CD4-positive, CD25-positive, alpha-beta regulatory T cell (primary cell): ENCODE results near the gene FCER2. TPM values are rescaled to one million over a fixed set of nuclear protein-coding genes. Genes with fewer than 3 reads are reported as not detected.

ENCODE experiments used
- ATAC-seq, 2 donors: fragments of 150-1000 bp; cut with Tn5 transposase; one replicate each; pipeline ENCODE4 v1.10.0; 2021; ENCODE audit warnings: low read depth in 2 of 2, moderate number of reproducible peaks in 2 of 2, moderate library complexity in 1 of 2
- DNase-seq, 3 donors: peaks; one replicate each; pipeline versions ENCODE4 v3.0.0 to v3.0.0-alpha.2; 2012 to 2022; ENCODE audit warnings: mixed read lengths in 1 of 3
- H3K27ac ChIP-seq: one replicate; pipeline ENCODE4 v1.7.0; 2013; ENCODE audit warnings: mild to moderate bottlenecking, low read length; ENCODE audit not compliant: insufficient read depth, poor library complexity, severe bottlenecking
- H3K27me3 ChIP-seq: one replicate; pipeline ENCODE4 v1.7.0; 2013; ENCODE audit warnings: low read length; ENCODE audit not compliant: control insufficient read depth, insufficient read depth
- H3K36me3 ChIP-seq: one replicate; pipeline ENCODE4 v1.7.0; 2013; ENCODE audit warnings: mild to moderate bottlenecking, low read length, moderate library complexity; ENCODE audit not compliant: control insufficient read depth, insufficient read depth
- H3K4me1 ChIP-seq: 2 replicates; pipeline ENCODE4 v1.7.0; 2013; ENCODE audit warnings: mild to moderate bottlenecking, low read length; ENCODE audit not compliant: insufficient read depth, control insufficient read depth, poor library complexity, severe bottlenecking
- H3K4me3 ChIP-seq: one replicate; pipeline ENCODE4 v1.7.0; 2013; ENCODE audit warnings: low read depth, mild to moderate bottlenecking, low read length, moderate library complexity
- H3K9me3 ChIP-seq, 2 experiments: 1 replicate in 1 of 2; 2 replicates in 1 of 2; pipeline ENCODE4 v1.7.0; 2013; ENCODE audit warnings: low read length in 2 of 2, mild to moderate bottlenecking in 1 of 2, moderate library complexity in 1 of 2; ENCODE audit not compliant: control insufficient read depth in 2 of 2
- H3K27ac Mint-ChIP-seq, 3 donors: one replicate each; pipeline ENCODE4 v1.8.0; 2020 to 2022; ENCODE audit warnings: mild to moderate bottlenecking in 3 of 3, mixed read lengths in 3 of 3, moderate library complexity in 2 of 3
- H3K27me3 Mint-ChIP-seq: one replicate; pipeline ENCODE4 v1.8.0; 2022; ENCODE audit warnings: mild to moderate bottlenecking, mixed read lengths
- H3K36me3 Mint-ChIP-seq: one replicate; pipeline ENCODE4 v1.8.0; 2020; ENCODE audit warnings: mixed read lengths
- H3K4me1 Mint-ChIP-seq, 4 donors: one replicate each; pipeline ENCODE4 v1.8.0; 2020 to 2022; ENCODE audit warnings: mixed read lengths in 4 of 4, mild to moderate bottlenecking in 1 of 4
- H3K4me3 Mint-ChIP-seq, 4 donors: one replicate each; pipeline ENCODE4 v1.8.0; 2020 to 2022; ENCODE audit warnings: mild to moderate bottlenecking in 4 of 4, mixed read lengths in 4 of 4, moderate library complexity in 3 of 4
- H3K9me3 Mint-ChIP-seq, 7 donors: one replicate each; pipeline ENCODE4 v1.8.0; 2020 to 2022; ENCODE audit warnings: mixed read lengths in 7 of 7, mild to moderate bottlenecking in 3 of 7, moderate library complexity in 2 of 7
- polyA plus RNA-seq, 4 donors: library from polyadenylated mRNA; unstranded; fragments of 300-500 nt; fragmentation: Illumina TruSeq; gene quantifications; one replicate each; pipeline ENCODE4 v1.2.3, GENCODE V29; 2021
- total RNA-seq: library from RNA; stranded (reverse); gene quantifications from one replicate; pipeline ENCODE4 v1.2.3, GENCODE V29; 2022

FCER2 gene
- total and polyA plus RNA-seq, 5 donors from 2014 or later: 0.34 to 4.5 (median 0.48) TPM; not detected in 2

DNA sequence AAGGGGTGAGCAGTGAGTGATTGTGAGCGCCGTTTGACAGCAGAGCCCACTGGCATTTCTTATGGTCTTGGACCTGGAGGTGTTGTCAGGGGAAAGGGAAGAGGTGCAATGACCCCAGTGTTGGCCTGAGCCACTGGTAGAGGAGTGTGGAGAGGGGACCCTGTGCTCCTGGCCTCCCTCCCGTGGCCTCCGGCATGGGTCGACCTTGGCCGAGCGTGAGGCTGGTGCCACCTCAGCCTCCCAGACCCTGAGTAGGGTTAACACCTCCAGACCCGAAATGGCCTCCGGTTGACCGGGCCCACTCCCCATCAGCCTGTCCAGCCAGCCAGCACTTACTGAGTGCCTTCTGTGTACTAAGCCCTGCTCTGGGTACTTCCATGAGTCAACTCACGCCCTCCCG, 14.8 kb downstream of the FCER2 start:
- peaks cover 5% of the 10 kb centered on the region for H3K36me3 Mint-ChIP-seq
- peaks cover 2% of the 10 kb centered on the region for H3K4me1 ChIP-seq
- H3K4me1 Mint-ChIP-seq: peaks cover 0 to 9% (median 6%) of the 10 kb centered on the region in 4 donors
- no peak overlapping the region for H3K4me3 Mint-ChIP-seq
- peaks cover 0 to 1% (median 0%) of the 10 kb centered on the region in 7 donors for H3K9me3 Mint-ChIP-seq
- H3K27ac Mint-ChIP-seq: no peak overlapping the region
- ATAC-seq (no peak), DNase-seq (no peak)
- no peaks in the 10 kb centered on the region for H3K27me3 Mint-ChIP-seq
- no peaks in the 10 kb centered on the region for H3K9me3 ChIP-seq
- H3K36me3 ChIP-seq: peaks cover 8% of the 10 kb centered on the region
- no peak overlapping the region for H3K4me3 ChIP-seq
- no peak overlapping the region for H3K27ac ChIP-seq
- H3K27me3 ChIP-seq: no peaks in the 10 kb centered on the region

DNA sequence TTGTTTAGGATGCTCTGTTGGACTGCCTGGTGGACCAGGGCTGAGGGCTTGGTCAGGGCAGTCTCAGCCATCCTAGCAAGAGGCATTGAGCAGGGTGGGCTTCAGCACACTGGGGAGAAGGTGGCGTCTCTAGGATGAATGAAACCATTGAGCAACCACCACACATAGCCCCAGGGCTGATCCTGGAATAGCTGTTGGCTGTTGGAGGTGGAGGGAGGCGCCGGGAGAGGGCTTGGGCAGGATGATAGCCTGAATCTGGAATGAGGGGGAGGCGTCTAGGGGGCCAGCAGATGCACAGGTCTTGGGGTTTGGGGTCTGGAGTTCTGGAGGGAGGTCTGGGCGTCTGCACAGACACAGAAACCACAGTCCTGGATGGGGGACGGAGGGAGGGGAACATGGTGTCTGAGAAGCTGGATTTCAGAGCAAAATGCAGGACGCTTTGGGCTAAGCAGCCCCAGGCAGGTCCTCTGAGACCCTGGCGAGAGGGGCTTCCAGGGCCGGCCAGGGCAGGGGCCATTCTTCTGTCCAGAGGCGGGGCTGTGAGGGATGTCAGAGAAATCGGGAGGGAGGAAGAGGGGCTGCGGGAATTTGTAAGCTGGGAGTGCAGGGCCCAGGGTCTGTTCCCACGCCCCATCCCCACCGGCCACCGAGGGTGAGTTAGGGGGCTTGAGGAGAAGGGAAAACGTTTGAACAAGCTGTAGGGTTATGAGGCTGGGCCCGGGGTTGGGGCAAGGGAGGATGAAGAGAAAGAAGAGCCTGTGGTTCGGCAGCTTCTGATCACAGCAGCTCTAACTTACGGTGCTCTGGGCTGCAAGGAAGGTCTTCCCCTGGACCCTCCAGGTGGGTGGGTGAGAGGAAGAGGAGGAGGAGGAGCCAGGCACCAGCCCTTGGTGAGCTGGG, 16.1 kb downstream of the FCER2 start:
- no peaks in the 10 kb centered on the region for H3K27me3 Mint-ChIP-seq
- peaks cover 0 to 14% (median 11%) of the 10 kb centered on the region in 4 donors for H3K4me1 Mint-ChIP-seq
- peaks cover 5% of the 10 kb centered on the region for H3K36me3 Mint-ChIP-seq
- no peak for DNase-seq
- peaks cover 0 to 1% (median 0%) of the 10 kb centered on the region in 7 donors for H3K9me3 Mint-ChIP-seq
- peak overlapping the region; percentile 19 to 92 (median 87) for H3K27ac Mint-ChIP-seq
- ATAC-seq: no peak
- H3K36me3 ChIP-seq: peaks cover 8% of the 10 kb centered on the region
- peaks cover 12% of the 10 kb centered on the region for H3K4me1 ChIP-seq
- H3K27me3 ChIP-seq: no peaks in the 10 kb centered on the region
- H3K4me3 Mint-ChIP-seq: peak overlapping the region in 2 of 4 donors; percentile 40 to 76
- no peaks in the 10 kb centered on the region for H3K9me3 ChIP-seq
- H3K4me3 ChIP-seq: no peak overlapping the region
- no peak overlapping the region for H3K27ac ChIP-seq

DNA sequence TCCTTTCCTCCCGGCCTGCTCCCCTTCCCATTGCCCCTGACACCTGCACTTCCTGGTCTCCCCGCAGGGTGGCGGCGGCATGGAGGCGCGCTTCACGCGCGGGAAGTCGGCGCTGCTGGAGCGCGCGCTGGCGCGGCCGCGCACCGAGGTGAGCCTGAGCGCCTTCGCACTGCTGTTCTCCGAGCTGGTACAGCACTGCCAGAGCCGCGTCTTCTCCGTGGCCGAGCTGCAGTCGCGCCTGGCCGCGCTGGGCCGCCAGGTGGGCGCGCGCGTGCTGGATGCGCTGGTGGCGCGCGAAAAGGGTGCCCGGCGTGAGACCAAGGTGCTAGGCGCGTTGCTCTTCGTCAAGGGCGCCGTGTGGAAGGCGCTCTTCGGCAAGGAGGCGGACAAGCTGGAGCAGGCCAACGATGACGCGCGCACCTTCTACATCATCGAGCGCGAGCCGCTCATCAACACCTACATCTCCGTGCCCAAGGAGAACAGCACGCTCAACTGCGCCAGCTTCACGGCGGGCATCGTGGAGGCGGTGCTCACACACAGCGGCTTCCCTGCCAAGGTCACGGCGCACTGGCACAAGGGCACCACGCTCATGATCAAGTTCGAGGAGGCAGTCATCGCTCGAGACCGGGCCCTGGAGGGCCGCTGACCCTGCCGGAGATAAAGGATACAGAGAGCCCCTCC, 19.6 kb downstream of the FCER2 start:
- DNase-seq (no peak), ATAC-seq (no peak)
- Mint-ChIP-seq H3K4me3 (peak overlapping the region; percentile 26 to 93 (median 67)), H3K27ac (peak overlapping the region in 1 of 3 donors; percentile 92), H3K36me3 (peaks cover 5% of the 10 kb centered on the region), H3K27me3 (peaks cover 12% of the 10 kb centered on the region), H3K4me1 (peaks cover 5 to 38% (median 20%) of the 10 kb centered on the region in 4 donors), H3K9me3 (peaks cover 0 to 1% (median 0%) of the 10 kb centered on the region in 7 donors)
- Histone ChIP-seq H3K36me3 (peaks cover 8% of the 10 kb centered on the region), H3K27me3 (no peaks in the 10 kb centered on the region), H3K4me1 (peaks cover 31% of the 10 kb centered on the region), H3K27ac (peak overlapping the region; percentile 71), H3K9me3 (no peaks in the 10 kb centered on the region), H3K4me3 (peak overlapping the region; percentile 44)

DNA sequence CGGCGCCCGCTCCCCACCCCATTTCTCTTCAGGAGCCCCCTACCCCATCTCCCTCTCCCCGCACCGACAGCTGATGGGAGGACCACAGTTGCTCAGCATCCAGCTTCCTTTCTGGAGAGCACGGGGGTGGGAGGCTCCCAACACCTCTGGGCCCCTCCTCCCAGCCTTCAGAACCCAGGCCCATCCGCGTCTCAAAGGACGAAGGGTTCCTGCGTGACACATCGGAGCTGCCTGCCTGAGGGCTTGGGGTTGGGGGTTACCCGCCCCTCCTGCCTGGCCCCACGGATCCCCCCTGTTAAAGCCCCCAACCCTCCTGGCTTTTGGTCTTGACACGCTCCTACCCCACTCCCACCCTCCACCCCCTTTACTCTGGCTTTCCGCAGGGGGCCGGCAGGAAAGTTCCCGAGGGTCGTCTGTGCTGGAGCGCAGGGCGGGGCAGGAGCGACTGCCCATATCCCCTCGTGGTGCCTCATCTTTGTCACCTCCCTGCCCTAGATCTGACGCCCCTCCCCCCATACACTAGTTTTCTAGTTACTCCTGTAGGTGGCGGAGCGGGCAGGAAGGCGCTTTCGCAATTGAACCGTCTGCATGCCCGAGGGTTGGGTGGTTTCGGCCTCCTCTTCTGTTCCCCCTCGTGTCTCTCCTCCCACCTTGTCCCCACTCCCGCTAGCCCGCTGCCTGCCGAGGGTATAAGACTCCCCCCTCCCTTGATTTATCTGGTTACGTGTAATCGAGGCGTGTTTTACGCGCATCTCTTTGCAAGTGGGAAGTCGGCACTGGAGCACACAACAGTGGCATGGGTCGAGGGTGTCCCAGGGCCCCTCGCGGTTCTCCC, 20.4 kb downstream of the FCER2 start:
- Mint-ChIP-seq H3K4me1 (peaks cover 5 to 43% (median 24%) of the 10 kb centered on the region in 4 donors), H3K27me3 (peaks cover 20% of the 10 kb centered on the region), H3K27ac (peak overlapping the region; percentile 87 to 93 (median 92)), H3K4me3 (peak overlapping the region; percentile 88 to 95 (median 93)), H3K9me3 (peaks cover 0 to 1% (median 0%) of the 10 kb centered on the region in 7 donors), H3K36me3 (peaks cover 5% of the 10 kb centered on the region)
- peak overlapping the region; percentile 44 for H3K4me3 ChIP-seq
- no peaks in the 10 kb centered on the region for H3K9me3 ChIP-seq
- ATAC-seq (peak; percentile 48 to 55), DNase-seq (peak; percentile 72 to 92 (median 84))
- peaks cover 37% of the 10 kb centered on the region for H3K4me1 ChIP-seq
- peak overlapping the region; percentile 71 for H3K27ac ChIP-seq
- peaks cover 8% of the 10 kb centered on the region for H3K36me3 ChIP-seq
- no peaks in the 10 kb centered on the region for H3K27me3 ChIP-seq

DNA sequence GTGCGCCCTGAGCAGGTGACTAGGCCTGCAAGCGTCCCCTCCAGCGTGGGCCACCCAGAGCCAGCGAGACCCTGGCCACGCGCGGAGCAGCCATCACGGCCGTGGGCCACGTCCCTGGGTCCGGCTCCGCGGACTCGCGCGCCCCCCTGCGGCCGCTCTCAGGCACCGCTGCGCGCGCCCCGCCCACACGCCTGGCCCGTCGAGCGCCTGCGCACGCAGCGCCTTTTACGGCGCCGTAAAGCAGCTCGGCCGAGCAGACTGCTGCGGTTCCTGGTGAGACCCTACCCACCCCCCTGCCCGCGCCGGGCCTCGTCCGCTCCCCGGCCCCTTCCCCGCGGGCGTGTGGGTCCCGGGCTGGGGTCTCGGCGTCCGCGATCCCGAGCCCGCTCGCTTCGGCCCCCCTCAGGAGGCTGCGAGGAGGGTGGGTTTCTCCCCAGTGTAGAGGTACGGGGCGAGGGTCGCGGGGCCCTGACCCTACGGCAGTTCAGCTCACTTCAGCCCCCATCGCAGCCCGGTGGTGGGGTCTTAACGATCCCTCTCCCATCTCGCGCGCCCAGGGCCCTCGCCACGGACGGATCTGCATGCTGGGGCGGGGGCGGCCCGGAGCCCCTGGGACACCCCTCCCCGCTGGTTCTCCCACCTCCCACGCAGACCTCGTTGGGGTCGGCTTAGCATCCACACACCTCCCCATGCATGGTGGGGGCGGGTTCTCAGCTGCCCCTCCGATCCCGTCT, 21.2 kb downstream of the FCER2 start, which contains the start of gene TRAPPC5:
Gene TRAPPC5 (plus strand): TSS at position 228 of the 734 bp plus-strand sequence. CDS start 1,421 bp downstream, outside the sequence.
- H3K4me3 Mint-ChIP-seq: peak within 1 kb of the TSS; percentile 88 to 95 (median 93)
- H3K9me3 Mint-ChIP-seq: peaks cover 0 to 1% (median 0%) of the 10 kb centered on the region in 7 donors
- H3K4me3 ChIP-seq: peak within 1 kb of the TSS; percentile 62
- peaks cover 8% of the 10 kb centered on the region for H3K36me3 ChIP-seq
- H3K4me1 ChIP-seq: peaks cover 40% of the 10 kb centered on the region
- peak within 1 kb of the TSS; percentile 87 to 93 (median 92) for H3K27ac Mint-ChIP-seq
- peak; percentile 79 to 88 (median 87) for DNase-seq
- H3K27me3 Mint-ChIP-seq: peaks cover 28% of the 10 kb centered on the region
- peak within 1 kb of the TSS; percentile 71 for H3K27ac ChIP-seq
- H3K9me3 ChIP-seq: no peaks in the 10 kb centered on the region
- peaks cover 5 to 49% (median 25%) of the 10 kb centered on the region in 4 donors for H3K4me1 Mint-ChIP-seq
- ATAC-seq: peak; percentile 68 to 75
- H3K36me3 Mint-ChIP-seq: peaks cover 5% of the 10 kb centered on the region
- peaks cover 2% of the 10 kb centered on the region for H3K27me3 ChIP-seq

DNA sequence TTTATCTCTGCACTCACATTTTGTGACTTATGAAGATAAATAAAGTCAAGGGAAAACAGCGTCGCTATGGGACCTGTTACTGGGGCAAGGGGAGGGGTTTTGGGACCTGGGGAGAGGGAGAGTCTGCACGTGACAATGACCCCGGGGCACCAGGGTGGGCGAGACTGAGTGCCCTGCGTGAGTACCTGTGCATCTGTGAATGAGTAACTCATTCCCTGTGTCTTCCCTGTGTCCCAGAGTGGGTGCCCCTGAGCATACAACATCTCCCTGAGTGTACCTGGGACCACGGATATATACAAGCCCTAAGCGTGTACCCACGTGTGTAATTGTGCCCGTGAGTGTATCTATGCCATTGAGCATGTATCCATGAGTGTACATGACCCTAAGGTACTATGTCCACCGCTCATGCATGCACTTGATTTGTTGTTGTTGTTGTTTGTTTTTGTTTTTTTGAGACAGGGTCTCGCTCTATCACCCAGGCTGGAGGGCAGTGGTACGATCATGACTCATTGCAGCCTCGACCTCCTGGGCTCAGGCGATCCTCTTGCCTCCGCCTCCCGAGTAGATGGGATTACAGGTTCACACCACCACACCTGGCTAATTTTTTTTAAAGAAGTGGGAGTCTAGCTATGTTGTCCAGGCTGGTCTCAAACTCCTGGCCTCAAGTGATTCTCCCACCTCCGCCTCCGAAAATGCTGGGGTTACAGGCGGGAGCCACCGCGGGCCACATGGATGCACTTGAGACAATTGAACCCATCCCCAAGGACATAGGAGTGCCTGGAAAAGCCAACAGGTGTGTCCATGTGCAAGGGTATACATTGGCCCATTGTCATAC, 21.9 kb downstream of the FCER2 start:
- Mint-ChIP-seq H3K4me3 (peak overlapping the region; percentile 71 to 95 (median 86)), H3K9me3 (peaks cover 0 to 1% (median 0%) of the 10 kb centered on the region in 7 donors), H3K36me3 (peaks cover 5% of the 10 kb centered on the region), H3K27me3 (peaks cover 29% of the 10 kb centered on the region), H3K4me1 (peaks cover 5 to 46% (median 20%) of the 10 kb centered on the region in 4 donors), H3K27ac (peak overlapping the region; percentile 4 to 60 (median 36))
- no peak for ATAC-seq
- Histone ChIP-seq H3K9me3 (no peaks in the 10 kb centered on the region), H3K27ac (no peak overlapping the region), H3K4me1 (peaks cover 40% of the 10 kb centered on the region), H3K36me3 (peaks cover 6% of the 10 kb centered on the region), H3K27me3 (peaks cover 2% of the 10 kb centered on the region), H3K4me3 (peak overlapping the region; percentile 62)
- no peak for DNase-seq
